Fibroblast of peridontal ligament (primary cell): ENCODE results near the gene IDE.
"Not testable (repeated sequence)": the region's sequence is repeated elsewhere in the genome, so short reads cannot be mapped to it uniquely, and the experiment has no call there.

Experiments used
- DNase-seq: peaks from one replicate; pipeline ENCODE4 v3.0.0-alpha.2; 2010; ENCODE audit errors: extremely low read depth

Gene IDE

DNA sequence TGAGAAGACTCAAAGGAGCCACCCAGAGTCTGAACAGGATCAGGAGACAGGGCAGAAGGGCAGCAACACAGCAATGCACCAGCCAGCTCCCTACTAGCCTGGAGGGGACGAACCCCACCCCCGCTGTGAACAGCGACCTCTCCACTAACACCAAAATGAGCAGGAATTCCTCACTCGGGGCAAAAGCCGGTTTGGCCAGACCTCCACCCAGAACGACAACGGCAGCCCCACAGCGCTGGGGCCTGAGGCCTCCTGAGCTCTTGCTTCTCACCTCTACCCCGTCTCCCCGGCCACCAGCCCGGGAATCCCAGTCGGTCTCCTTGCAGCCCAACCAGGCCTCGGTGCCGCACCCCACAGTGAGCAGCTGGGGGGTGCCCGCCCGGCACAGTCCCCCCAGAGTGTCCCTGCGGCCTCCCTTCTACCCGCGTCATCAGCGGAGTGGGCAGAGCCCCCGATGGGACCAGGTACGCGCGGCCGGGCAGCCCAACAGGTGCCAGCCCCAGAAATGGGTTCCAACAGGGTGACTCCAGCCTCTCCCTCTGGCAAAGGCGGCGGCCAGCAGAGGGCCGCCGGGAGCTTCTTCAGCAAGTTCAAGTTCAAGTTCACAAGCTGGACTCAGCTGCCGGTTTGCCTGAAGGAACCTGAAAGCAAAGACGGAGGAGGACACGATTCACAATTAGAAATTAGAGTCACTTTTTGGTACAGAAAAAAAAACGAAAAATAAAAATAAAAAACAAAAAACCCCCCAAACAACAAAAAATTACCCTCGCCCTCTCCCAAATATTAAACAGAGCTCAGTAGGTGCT, 153.9 kb downstream of the IDE start:
- peak; percentile 26 for DNase-seq

DNA sequence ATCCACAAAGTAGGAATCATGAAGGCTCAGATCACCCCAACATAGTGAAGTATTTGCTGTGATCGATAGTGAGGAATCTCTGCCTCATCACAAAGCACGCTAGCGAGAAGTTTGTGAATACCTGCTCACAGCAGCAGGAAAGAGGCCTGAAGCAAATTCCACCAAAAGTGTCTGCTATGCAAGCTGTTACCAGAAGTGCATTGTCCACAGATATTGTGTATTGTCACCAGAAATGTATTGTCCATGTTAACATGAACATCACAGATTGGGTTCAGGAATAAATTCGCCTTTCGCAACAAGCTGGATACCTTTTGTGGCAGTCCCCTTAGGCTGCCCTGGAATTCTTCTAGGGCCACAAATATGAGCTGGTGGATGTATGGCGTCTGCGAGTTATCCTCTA, 155.0 kb downstream of the IDE start:
- no peak for DNase-seq

DNA sequence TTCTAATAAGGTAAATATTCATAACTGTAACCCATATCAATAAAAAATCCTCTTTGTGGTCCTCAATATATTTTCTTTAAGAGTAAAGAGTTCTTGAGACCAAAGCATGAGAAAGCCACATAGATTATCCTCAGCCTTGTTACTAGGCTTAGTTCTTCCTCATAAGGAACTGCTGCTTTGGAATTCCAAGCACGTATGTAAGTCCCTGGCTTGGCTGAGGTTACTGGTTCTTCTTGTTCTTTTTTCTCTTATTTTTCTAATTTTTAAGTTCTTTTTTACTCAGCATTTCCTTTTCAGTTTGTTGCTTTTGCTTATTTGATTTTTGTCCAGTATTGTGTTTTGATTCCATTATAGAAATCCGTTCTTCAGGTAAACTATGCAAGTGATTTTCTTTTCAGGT, 155.7 kb downstream of the IDE start:
- no peak for DNase-seq

DNA sequence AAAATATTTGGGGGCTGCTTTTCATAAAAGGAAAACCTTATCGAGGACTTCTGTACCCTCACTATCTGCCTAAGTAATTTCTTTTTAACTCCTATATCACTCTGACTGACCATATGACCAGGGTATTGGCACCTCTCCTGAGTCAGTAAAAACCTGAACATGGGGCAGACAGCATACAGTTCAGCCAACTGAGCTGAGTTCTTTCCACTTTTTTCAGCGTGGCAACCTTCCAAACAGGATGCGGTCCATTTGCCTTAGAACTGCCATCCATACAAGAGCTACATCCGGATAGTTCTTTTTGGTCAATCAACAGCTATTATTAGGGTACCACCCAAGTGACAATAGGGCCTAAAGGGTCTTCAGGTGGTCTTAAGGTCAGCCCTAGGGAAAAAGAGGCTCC, 160.4 kb downstream of the IDE start:
- no peak for DNase-seq

DNA sequence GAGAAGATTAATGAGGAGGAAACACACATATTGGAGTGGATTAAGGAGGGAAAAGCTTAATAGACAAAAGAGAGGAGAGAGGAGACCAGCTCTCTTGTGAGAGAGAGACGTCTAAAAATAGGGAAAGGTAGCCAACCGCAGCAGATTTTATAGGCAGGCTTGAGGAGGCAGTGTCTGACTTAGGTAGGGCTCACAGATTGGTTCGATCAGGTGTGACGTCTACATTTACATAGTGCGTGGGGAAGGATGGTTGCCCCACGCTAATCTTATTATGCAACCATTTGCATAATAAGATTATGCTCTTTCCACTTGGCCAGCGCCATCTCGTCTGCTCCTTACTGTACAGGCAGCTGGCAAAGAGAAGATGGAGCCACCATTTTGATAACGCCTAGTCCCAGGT, 160.9 kb downstream of the IDE start:
- no peak for DNase-seq

DNA sequence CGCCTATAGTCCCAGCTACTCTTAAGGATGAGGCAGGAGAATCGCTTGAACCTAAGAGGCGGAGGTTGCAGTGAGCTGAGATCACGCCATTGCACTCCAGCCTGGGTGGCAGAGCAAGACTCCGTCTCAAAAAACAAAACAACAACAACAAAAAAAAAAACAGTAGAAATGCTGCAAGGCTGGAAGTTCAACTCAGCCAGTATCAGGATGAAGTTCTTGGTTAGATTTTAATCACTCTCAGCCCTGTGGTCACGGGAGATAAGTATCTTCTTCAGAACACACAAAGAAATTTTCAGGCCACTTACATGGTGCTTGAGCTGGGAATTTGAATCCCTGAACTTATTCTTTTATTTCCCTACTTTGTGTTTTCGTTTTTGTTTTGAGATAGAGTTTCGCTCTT, 162.5 kb downstream of the IDE start:
- DNase-seq, result no peak

DNA sequence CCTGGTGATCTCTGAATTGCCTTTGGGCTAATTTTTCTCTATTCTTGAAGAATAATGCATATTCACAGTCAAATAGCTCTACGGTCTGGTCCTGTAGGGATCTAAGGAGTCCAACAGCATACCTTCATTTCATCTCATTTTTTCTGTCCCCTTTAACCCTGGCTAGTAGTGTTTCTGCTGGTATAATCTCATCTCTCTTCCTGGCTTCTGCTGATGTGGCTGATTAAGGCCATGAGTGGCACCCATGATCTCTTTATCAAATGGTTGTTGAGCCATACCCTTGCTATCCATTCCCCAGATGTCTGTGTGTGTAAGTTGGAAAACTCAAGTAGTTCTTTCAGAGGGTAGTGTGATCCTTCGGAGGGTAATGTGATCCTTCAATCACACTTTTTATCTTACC, 163.4 kb downstream of the IDE start:
- no peak for DNase-seq

DNA sequence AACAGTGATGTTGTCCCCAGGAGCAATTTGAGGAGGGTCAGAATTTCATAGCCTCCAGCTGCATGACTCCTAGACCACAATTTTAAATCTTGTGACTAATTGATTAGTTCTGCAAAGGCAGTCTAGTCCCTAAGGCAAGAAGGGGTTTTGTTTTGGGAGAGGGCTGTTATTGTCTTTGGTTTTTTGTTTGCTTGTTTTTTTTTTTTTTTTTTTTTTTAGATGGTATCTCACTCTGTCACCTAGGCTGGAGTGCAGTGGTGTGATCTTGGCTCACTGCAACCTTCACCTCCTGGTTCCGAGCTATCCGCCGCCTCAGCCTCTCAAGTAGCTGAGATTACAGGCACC, 165.9 kb downstream of the IDE start:
- no peak for DNase-seq

DNA sequence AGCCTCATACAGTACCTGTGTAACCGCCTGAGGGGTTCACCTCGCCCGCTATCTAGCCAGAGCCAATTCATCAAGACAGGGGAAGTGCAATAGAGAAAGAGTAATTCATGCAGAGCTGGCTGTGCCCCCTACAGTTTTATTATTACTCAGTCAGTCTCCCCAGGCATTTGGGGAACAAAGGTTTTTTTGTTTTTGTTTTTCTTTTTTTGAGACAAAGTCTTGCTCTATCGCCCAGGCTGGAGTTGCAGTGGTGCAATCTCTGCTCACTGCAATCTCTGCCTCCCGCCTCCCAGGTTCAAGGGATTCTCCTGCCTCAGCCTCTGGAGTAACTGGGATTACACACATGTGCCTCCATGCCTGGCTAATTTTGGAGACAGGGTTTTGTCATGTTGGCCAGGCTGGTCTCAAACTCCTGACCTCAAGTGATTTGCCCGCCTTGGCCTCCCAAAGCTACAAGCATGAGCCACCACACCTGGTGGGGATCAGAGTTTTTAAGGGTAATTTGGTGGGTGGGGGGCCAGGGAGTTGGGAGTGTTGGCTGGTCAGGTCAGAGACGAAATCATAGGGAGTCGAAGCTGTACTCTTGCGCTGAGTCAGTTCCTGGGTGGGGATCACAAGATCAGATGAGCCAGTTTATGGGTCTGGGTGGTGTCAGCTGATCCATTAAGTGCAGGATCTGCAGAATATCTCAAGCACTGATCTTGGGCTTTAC, 166.4 kb downstream of the IDE start:
- DNase-seq, result no peak

DNA sequence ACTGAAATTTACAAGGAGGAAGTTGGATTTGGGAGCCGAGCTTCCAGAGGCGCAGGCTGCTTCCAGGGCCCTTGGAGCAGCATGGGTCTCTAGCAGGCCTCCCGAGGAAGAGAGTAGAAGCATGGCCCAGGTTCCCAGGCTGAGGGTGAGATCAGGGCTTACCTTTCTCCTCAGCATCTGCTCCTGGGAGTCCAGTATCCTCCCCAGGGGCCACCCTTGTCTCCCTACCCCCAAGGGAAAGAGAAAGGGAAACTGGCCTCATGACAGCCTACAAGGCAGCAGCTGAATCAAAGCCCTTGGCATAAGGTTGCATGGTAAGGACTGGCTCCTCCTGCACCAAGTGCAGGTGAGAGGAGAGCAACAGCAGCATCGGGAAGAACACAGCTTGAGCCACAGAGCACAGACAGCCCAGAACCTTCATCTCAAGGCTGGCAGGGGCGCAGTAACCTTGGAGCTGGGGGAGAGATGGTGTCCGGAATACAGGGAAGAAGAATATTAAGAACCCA, 168.4 kb downstream of the IDE start:
- no peak for DNase-seq

DNA sequence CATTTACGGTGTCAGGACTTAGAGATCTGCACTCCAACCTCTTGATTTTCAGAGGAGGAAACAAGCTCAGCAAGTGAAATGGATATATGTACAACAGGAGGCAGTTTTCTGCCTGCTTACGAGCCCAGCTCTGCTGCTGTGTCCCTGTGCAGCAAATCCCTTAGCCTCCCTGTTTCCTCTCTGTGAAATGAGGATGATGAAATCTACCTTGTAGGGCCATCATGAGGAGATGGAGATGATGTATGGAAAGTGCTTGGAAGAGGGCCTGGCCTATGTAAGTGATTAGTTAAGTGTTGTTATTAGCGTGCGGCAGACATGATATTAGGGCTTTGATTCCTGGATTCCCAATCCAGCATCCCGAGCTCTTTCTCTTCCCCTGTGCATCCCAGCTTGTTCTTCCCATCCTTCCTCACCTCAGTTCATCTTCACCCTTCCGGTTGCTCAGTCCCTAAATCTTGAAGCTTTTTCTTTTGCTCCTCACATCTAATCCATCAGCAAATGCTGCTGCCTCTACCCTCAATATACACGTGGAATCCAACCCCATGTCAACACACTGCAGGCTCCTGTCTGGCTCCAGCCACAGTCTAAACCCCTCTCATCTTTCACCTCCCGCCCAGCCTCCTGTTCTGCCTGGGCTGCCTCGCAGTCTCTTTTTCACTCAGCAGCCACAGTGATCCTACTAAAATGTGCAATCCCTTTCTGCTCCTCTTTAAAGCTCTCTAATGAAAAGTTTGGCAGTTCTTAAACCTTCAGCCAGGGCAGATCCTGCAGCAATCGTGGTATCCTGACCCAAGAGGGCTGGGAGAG, 169.1 kb downstream of the IDE start:
- DNase-seq, result no peak

DNA sequence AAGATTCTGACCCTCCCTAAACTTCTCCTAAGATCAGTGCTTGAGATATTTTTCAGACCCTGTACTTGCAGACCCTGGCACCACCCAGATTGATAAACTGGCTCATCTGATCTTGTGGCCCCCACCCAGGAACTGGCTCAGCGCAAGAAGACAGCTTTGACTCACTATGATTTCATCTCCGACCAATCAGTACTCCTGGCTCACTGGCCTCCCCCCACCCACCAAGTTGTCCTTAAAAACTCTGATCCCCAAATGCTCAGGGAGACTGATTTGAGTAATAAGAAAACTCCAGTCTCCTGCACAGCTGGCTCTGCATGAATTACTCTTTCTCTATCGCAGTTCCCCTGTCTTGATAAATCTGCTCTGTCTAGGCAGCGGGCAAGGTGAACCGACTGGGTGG, 171.7 kb downstream of the IDE start:
- DNase-seq, result not testable (repeated sequence)
